Measurements from ENCODE around the gene ALG14.

The ALG14 gene, protein sequence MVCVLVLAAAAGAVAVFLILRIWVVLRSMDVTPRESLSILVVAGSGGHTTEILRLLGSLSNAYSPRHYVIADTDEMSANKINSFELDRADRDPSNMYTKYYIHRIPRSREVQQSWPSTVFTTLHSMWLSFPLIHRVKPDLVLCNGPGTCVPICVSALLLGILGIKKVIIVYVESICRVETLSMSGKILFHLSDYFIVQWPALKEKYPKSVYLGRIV

DNA sequence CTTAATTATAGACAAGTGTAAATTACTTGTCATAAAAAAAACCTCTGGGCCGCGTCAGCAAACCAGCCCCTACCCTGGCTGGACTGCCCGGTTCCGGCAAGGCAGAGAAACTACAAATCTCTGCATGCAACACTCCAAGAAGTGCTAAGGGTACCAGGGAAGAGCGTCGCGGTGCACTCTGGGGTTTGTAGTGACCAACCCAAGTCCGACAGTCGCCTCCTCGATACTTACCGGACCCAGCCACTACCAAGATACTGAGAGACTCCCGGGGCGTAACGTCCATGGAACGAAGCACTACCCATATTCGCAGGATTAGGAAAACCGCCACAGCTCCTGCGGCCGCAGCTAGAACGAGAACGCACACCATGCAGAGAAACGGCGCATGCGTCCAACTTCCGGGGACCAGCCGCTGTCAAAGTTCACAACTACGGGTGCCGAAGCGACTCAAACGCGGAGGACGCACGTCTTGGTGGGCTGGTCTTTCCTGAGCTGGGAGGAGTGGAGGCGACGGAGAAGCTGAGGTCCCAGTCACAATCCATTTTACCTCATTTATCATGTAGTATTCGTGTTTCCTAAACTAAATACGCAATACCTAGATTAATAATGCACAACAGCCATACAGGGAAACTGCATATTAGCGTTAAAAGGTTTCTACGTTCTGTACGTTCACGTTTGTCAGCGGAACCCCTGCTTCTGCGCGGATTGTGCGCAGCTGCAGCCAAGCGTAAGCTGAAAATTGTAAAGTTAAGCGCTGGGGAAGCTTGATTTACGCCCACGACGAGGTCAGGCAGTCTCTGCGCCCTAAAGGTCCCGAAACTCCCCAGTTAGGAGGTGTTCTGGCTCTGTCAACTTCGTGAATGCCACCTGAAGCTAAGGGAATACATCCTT, at the start of gene ALG14:
ALG14 (minus strand) TSS at position 420 of the 888 bp plus-strand sequence; CDS start at position 367, 53 bp downstream.
- H3K4me3 ChIP-seq (ENCODE audit: low read depth, low read length), result peak within 1 kb of the TSS; percentile 91
- TF ChIP-seq, protein P1, sequence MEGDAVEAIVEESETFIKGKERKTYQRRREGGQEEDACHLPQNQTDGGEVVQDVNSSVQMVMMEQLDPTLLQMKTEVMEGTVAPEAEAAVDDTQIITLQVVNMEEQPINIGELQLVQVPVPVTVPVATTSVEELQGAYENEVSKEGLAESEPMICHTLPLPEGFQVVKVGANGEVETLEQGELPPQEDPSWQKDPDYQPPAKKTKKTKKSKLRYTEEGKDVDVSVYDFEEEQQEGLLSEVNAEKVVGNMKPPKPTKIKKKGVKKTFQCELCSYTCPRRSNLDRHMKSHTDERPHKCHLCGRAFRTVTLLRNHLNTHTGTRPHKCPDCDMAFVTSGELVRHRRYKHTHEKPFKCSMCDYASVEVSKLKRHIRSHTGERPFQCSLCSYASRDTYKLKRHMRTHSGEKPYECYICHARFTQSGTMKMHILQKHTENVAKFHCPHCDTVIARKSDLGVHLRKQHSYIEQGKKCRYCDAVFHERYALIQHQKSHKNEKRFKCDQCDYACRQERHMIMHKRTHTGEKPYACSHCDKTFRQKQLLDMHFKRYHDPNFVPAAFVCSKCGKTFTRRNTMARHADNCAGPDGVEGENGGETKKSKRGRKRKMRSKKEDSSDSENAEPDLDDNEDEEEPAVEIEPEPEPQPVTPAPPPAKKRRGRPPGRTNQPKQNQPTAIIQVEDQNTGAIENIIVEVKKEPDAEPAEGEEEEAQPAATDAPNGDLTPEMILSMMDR (IDR thresholded peaks at IDR 0.05; ENCODE audit: borderline replicate concordance, insufficient read depth, low read depth, low read length), result no peak

DNA sequence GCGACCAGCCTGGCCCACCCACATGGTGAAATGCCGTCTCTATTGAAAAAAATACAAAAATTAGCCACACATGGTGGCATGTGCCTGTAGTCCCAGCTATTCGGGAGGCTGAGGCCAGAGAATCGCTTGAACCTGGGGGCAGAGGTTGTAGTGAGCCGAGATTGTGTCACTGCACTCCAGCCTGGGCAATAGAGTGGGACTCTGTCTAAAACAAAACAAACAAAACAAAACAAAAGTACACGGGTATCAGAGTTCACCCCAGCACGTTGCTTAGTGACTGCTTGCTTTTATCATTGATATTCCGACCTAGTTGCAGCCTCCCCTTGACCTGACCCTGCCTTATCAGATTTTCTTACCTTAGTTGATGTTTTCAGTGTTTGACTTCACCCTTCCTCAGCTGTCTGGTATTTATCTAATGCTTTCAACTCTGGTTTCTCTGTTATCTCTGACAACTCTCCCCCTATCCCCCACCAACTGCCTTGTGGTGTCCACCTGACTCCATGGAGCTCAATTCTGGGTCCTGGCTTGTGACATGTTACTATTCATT, 49.5 kb upstream of the ALG14 start:
- H3K4me3 ChIP-seq (ENCODE audit: low read depth, low read length), result no peak overlapping the region
- TF ChIP-seq, protein P1 (IDR thresholded peaks at IDR 0.05; ENCODE audit: borderline replicate concordance, insufficient read depth, low read depth, low read length), result no peak

DNA sequence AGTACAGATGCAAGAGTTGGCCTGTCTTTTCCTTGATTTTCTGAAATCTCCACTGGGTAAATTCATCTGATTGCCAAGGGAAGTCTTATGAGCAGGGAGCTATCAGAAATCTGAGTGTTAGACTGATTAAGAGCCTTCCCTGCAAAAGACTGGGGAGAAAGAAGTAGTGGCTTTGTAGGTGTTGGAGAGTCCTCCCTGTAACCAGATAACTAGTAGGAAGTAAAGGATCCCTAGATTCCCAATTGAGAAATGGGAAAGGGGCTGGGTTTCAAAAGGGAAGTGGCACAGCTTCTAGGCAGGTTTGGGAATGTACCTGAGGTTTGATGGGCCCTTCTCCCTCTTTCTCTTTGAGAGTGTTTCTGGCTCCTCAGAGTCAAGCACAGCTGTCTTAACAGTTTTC, 46.5 kb upstream of the ALG14 start:
- TF ChIP-seq, protein P1 (IDR thresholded peaks at IDR 0.05; ENCODE audit: borderline replicate concordance, insufficient read depth, low read depth, low read length), result no peak
- H3K4me3 ChIP-seq (ENCODE audit: low read depth, low read length), result no peak overlapping the region

DNA sequence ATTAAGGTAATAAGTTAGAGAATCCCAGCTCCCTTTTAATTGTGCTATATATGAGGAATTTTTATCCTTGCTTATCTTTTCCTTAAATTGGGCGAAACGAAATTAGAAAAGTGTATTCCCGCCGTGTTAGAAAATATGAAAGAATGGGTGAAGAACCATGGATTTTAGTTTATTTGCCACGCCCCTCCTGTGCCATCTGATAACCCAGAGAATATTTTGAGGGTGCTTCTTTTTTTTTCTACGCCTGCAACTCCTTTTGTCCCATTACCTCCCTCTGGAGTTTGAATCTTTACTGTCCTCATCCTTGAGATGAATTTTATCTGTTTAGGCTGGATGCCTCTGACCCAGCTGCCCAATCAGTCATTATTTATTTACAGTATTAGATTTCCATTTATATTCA, 46.0 kb upstream of the ALG14 start:
- H3K4me3 ChIP-seq (ENCODE audit: low read depth, low read length), result no peak overlapping the region
- TF ChIP-seq, protein P1 (IDR thresholded peaks at IDR 0.05; ENCODE audit: borderline replicate concordance, insufficient read depth, low read depth, low read length), result no peak

DNA sequence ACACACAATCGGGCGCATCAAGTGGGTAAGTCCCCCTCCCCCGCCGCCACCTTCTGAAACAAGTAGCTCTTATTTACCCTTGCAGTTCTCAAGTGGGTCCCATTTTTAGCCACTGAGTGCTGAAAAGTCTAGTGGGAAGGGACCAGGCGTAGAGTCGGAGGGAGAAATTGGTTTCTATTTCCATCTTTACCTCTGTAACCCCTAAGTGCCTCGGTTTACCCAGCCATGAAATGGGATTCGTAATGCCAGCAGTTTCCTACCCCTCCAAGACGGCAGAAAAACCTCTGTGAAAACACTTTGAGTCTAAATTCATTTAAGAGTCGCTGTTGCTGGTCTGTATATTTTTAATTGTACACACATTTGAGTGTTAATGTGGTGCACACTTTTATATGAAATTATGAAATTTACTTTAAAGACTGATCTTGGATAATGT, 45.3 kb upstream of the ALG14 start:
- H3K4me3 ChIP-seq (ENCODE audit: low read depth, low read length), result no peak overlapping the region
- TF ChIP-seq, protein P1 (IDR thresholded peaks at IDR 0.05; ENCODE audit: borderline replicate concordance, insufficient read depth, low read depth, low read length), result no peak

DNA sequence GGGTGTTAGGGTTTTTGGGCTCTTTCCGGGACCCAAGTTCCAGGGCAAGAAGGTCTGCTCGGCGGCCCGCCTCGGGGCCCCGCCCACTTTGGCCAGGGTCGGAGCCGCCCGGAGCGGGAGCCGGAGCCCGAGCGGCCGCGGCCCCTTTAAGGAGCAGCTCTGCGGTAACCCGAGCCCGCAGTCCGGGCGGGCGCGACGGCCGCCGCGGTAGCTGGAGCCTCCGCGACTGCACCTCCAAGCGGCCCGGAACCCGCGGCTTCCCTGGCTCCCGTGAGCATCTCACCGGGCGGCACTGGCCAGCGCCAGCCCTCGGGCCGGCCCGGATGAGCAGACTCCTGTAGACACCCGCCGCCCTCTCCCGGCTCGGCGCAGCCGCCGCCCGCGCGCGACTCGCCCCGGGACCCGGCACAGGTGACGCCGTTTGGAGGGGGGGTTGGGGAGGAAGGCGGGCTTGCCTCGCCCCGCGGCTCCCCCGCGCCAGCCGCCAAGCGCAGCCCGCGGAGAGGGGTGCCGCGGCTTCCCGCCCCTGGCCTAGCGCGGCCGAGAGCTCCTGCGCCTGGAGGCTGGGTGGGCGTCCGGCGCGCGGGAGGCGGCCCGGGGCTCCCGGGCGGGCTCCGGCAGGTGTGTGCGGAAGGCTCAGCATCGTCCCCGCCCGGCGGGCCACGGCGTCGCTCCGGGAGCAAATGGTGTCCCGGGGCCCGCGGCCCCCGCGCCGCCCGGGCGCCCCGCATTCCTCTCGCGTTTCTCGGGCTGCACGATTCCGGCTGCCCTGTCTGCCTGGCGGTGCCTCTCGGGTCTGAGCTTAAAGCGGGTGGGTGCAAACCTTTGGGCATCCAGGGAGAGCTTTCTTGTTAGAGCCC, 44.7 kb upstream of the ALG14 start, which contains the start of gene TLCD4:
TLCD4 (plus strand) TSS at position 149 of the 860 bp plus-strand sequence. CDS start 26,547 bp downstream, outside the sequence.
- peak within 1 kb of the TSS; percentile 47 for H3K4me3 ChIP-seq (ENCODE audit: low read depth, low read length)
- TF ChIP-seq, protein P1 (IDR thresholded peaks at IDR 0.05; ENCODE audit: borderline replicate concordance, insufficient read depth, low read depth, low read length), result 0 out of 2 replicates have a peak, but pooled peaks have one; percentile 18
